KMS-11 (cell line): Measurements from ENCODE around the gene NUDT5.

Experiments
- H2AFZ ChIP-seq: fragments of 200-600 bp; sonication (generic); 2 replicates; pipeline ENCODE4 v1.6.1; 2016; ENCODE audit warnings: antibody characterized with exemption, mixed run types, low read depth
- H3K27ac ChIP-seq: fragments of 200-600 bp; sonication (generic); 2 replicates; pipeline ENCODE4 v1.6.1; 2016; ENCODE audit warnings: mild to moderate bottlenecking, mixed run types
- H3K27me3 ChIP-seq: fragments of 200-600 bp; sonication (generic); 2 replicates; pipeline ENCODE4 v1.6.1; 2017; ENCODE audit warnings: mild to moderate bottlenecking, low read depth, mixed run types, moderate library complexity; ENCODE audit not compliant: insufficient read depth
- H3K36me3 ChIP-seq: fragments of 200-600 bp; sonication (generic); 2 replicates; pipeline ENCODE4 v1.6.1; 2017; ENCODE audit warnings: mild to moderate bottlenecking, mixed run types; ENCODE audit not compliant: insufficient read depth
- H3K4me1 ChIP-seq: fragments of 200-600 bp; sonication (generic); 2 replicates; pipeline ENCODE4 v1.6.1; 2016; ENCODE audit warnings: mild to moderate bottlenecking, low read depth, mixed run types; ENCODE audit not compliant: poor library complexity, severe bottlenecking
- H3K4me2 ChIP-seq: fragments of 200-600 bp; sonication (generic); 2 replicates; pipeline ENCODE4 v1.7.0; 2016; ENCODE audit warnings: mild to moderate bottlenecking, mixed run types
- H3K4me3 ChIP-seq: fragments of 200-600 bp; sonication (generic); IDR thresholded peaks from 2 replicates; pipeline ENCODE4 v1.6.1; 2017; ENCODE audit warnings: low read depth, low read length, mixed read lengths; ENCODE audit not compliant: insufficient read depth
- H3K79me2 ChIP-seq: fragments of 200-600 bp; sonication (generic); 2 replicates; pipeline ENCODE4 v1.6.1; 2016; ENCODE audit warnings: low read depth, mixed run types; ENCODE audit not compliant: insufficient read depth
- H3K9ac ChIP-seq: fragments of 200-600 bp; sonication (generic); 2 replicates; pipeline ENCODE4 v1.6.1; 2016; ENCODE audit warnings: mild to moderate bottlenecking, mixed run types
- H4K20me1 ChIP-seq: fragments of 200-600 bp; sonication (generic); 2 replicates; pipeline ENCODE4 v1.6.1; 2016; ENCODE audit warnings: mild to moderate bottlenecking, mixed run types; ENCODE audit not compliant: insufficient read depth
- CTCF ChIP-seq: fragments of 200-600 bp; sonication (generic); conservative IDR thresholded peaks from 2 replicates; pipeline ENCODE4 v1.6.1; 2017; ENCODE audit warnings: low read depth, mild to moderate bottlenecking, antibody characterized with exemption, low read length, moderate library complexity, mixed read lengths

The NUDT5 gene

DNA sequence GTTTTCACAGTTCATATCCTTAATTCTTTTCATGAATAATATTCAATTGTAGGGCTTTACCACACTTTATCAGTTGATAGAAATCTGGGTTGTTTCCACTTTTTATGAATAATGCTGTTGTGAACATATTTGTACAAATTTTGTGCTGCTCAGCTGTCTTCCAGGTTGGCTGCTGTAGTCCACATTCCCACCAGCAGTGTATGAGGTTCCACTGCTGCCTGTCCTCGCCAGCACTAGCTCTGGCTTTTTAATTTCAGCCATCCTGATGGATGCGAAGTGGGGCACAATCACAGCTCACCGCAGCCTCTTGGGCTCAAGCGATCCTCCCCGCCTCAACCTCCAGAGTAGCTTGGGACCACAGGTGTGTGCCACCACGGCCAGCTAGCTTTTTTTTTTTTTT, 32.8 kb downstream of the NUDT5 start:
- H4K20me1 ChIP-seq: no peaks in the 10 kb centered on the region
- no peak overlapping the region for H3K27ac ChIP-seq
- no peaks in the 10 kb centered on the region for H3K4me1 ChIP-seq
- H3K4me2 ChIP-seq: no peak overlapping the region
- H2AFZ ChIP-seq: no peak overlapping the region
- no peak overlapping the region for H3K9ac ChIP-seq
- no peaks in the 10 kb centered on the region for H3K27me3 ChIP-seq
- peaks cover 2% of the 10 kb centered on the region; the same call in 1 of the 2 replicates for H3K36me3 ChIP-seq
- no peak for TF ChIP-seq CTCF
- H3K79me2 ChIP-seq: no peaks in the 10 kb centered on the region
- H3K4me3 ChIP-seq: no peak overlapping the region

- Histone ChIP-seq H3K9ac (no peak overlapping the region), H2AFZ (no peak overlapping the region), H3K27me3 (no peaks in the 10 kb centered on the region), H3K4me3 (no peak overlapping the region), H4K20me1 (no peaks in the 10 kb centered on the region), H3K27ac (no peak overlapping the region), H3K4me1 (no peaks in the 10 kb centered on the region), H3K79me2 (no peaks in the 10 kb centered on the region), H3K36me3 (peaks cover 2% of the 10 kb centered on the region; the same call in 1 of the 2 replicates), H3K4me2 (no peak overlapping the region)
- no peak for TF ChIP-seq CTCF
These were observed 35.0 kb downstream of the NUDT5 start for GRCh38 chr10:12160664-12161063.

GRCh38 chr10:12158111-12158510, 37.6 kb downstream of the NUDT5 start:
- no peaks in the 10 kb centered on the region for H3K4me1 ChIP-seq
- no peaks in the 10 kb centered on the region for H4K20me1 ChIP-seq
- H3K36me3 ChIP-seq: no peaks in the 10 kb centered on the region; the same call in 1 of the 2 replicates
- H3K9ac ChIP-seq: no peak overlapping the region
- H3K79me2 ChIP-seq: no peaks in the 10 kb centered on the region
- no peaks in the 10 kb centered on the region for H3K27me3 ChIP-seq
- H3K4me2 ChIP-seq: no peak overlapping the region
- H3K4me3 ChIP-seq: no peak overlapping the region
- H3K27ac ChIP-seq: no peak overlapping the region
- H2AFZ ChIP-seq: no peak overlapping the region
- no peak for TF ChIP-seq CTCF

DNA sequence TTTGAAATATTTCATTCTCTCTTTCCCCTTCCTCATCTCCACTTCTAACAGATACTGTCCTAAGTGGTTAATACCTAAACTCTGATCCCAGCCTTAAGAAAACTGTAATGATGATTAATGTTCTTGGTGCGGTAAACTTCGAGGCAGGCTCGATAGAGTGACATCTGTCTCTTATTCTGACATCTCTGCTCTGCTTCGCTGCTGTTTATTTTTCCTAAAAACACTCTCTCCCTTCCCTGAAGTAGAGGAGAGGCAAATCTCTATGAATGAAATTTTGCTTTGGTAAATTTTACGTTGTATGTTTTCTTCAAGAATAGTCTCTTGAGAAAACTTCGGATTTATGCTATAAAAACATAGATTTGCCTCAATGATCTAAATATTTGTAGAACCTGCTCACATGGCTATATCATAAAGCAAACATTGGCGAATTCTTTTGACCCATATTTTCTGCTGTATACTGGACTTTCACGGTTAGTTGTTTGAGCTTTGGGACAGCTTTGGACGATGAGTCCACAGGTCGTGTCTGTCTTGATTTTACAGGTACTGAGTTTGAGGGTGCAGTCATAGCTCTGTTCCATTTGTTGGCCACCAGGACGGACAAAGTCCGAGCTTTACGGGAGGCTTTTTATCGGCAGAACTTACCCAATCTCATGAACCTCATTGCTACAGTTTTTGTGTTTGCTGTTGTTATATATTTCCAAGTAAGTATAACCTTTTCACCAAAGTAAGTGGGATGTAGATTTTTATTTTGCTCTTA, 39.1 kb downstream of the NUDT5 start:
- no peaks in the 10 kb centered on the region for H3K4me1 ChIP-seq
- no peaks in the 10 kb centered on the region; the same call in 1 of the 2 replicates for H3K36me3 ChIP-seq
- no peak for TF ChIP-seq CTCF

More for the DNA sequence above, 39.1 kb downstream of the NUDT5 start:
- Histone ChIP-seq H3K27me3 (no peaks in the 10 kb centered on the region), H3K27ac (no peak overlapping the region), H3K79me2 (no peaks in the 10 kb centered on the region), H3K4me2 (no peak overlapping the region), H3K4me3 (no peak overlapping the region), H3K9ac (no peak overlapping the region), H2AFZ (no peak overlapping the region), H4K20me1 (no peaks in the 10 kb centered on the region)
